HepG2 (cell line): ENCODE data around the gene PHACTR1. TPM values are rescaled to one million over a fixed set of nuclear protein-coding genes. Genes with fewer than 3 reads are reported as not detected.

Experiments
- ATAC-seq: fragments of 200-7000 bp; cut with Tn5 transposase; 3 replicates; pipeline ENCODE4 v1.9.1; 2020; ENCODE audit warnings: mild to moderate bottlenecking, moderate library complexity
- BruUV-seq: library from RNA; stranded (reverse); fragments of 400-500 nt; replicated peaks from 2 replicates; lab custom pipeline; 2021; lab: Mats Ljungman, UMichigan
- CTCF ChIA-PET: fragments of 300-600 bp; formaldehyde crosslinking; extraction: SDS; loops from one replicate; lab custom pipeline; 2021; ENCODE audit warnings: low total read pairs, inconsistent platforms, low intra/inter-chr PET ratio; lab: Yijun Ruan, JAX
- POLR2A ChIA-PET: fragments of 350-600 bp; sonication (Branson Sonifier 250); formaldehyde crosslinking; loops from one replicate; lab custom pipeline; 2020; ENCODE audit warnings: antibody characterized with exemption, inconsistent platforms; lab: Yijun Ruan, JAX
- DNase-seq: peaks from one replicate; pipeline ENCODE4 v3.0.0-alpha.2; 2015; ENCODE audit warnings: low spot score
- FAIRE-seq: peaks from 3 replicates; lab custom pipeline; 2011; peaks lifted over from hg19 to GRCh38; lab: Jason Lieb, UNC
- H2AFZ ChIP-seq: one replicate; pipeline ENCODE4 v1.6.1; 2011; ENCODE audit warnings: low read length, inconsistent platforms
- H3K27ac ChIP-seq: fragments of 300-600 bp; 3 replicates; pipeline ENCODE4 v1.8.0; 2011; ENCODE audit warnings: mixed run types, mild to moderate bottlenecking, mixed read lengths, low read length, inconsistent platforms; ENCODE audit not compliant: insufficient read depth; ENCODE audit errors: extremely low read length
- H3K27me3 ChIP-seq, 2 experiments: fragments of 200-600 bp in 1 of 2; 2 replicates in 1 of 2; 3 replicates in 1 of 2; pipeline versions ENCODE4 v1.6.0 to v1.8.0; 2011; ENCODE audit warnings: low read length in 2 of 2, mild to moderate bottlenecking in 2 of 2, moderate library complexity in 2 of 2, inconsistent platforms in 1 of 2; ENCODE audit not compliant: insufficient read depth in 2 of 2, control insufficient read depth in 1 of 2
- H3K36me3 ChIP-seq, 2 experiments: fragments of 200-600 bp in 1 of 2; replicated peaks in 1 of 2; 2 replicates in 1 of 2; 3 replicates in 1 of 2; pipeline versions ENCODE4 v1.5.1 to v1.8.0; 2011; ENCODE audit warnings: low read length in 2 of 2, inconsistent platforms in 1 of 2; ENCODE audit not compliant: insufficient read depth in 2 of 2, control insufficient read depth in 1 of 2
- H3K4me1 ChIP-seq: 2 replicates; pipeline ENCODE4 v1.5.1; 2012; ENCODE audit warnings: low read length, inconsistent platforms; ENCODE audit not compliant: insufficient read depth
- H3K4me2 ChIP-seq: 2 replicates; pipeline ENCODE4 v1.6.0; 2011; ENCODE audit warnings: low read depth, low read length, inconsistent platforms
- H3K4me3 ChIP-seq, 3 experiments: fragments of 200-600 bp in 1 of 3; sonication (generic), shearing (Covaris generic) in 1 of 3; replicated peaks in 1 of 3; 2 replicates each; pipeline ENCODE4 v1.5.1; 2011 to 2016; ENCODE audit warnings: low read length in 3 of 3, inconsistent platforms in 2 of 3, low read depth in 2 of 3, mild to moderate bottlenecking in 2 of 3, control low read depth in 1 of 3, mixed read lengths in 1 of 3; ENCODE audit not compliant: insufficient read depth in 1 of 3
- H3K79me2 ChIP-seq: one replicate; pipeline ENCODE4 v1.6.1; 2011; ENCODE audit warnings: low read length, inconsistent platforms; ENCODE audit not compliant: insufficient read depth
- H3K9ac ChIP-seq: 2 replicates; pipeline ENCODE4 v1.6.0; 2011; ENCODE audit warnings: mild to moderate bottlenecking, low read depth, low read length, inconsistent platforms; ENCODE audit not compliant: insufficient read depth
- H3K9me3 ChIP-seq: 2 replicates; pipeline ENCODE4 v1.5.1; 2012; ENCODE audit warnings: mild to moderate bottlenecking, low read length
- H4K20me1 ChIP-seq: 2 replicates; pipeline ENCODE4 v1.6.0; 2011; ENCODE audit warnings: inconsistent platforms, mild to moderate bottlenecking, low read length, moderate library complexity; ENCODE audit not compliant: insufficient read depth
- FOXA3 ChIP-seq: IDR thresholded peaks from 2 replicates; pipeline ENCODE4 v1.6.1; 2016; ENCODE audit warnings: missing genetic modification reagents, missing compliant biosample characterization
- MATR3 ChIP-seq: sonication (generic); formaldehyde crosslinking; IDR thresholded peaks from 2 replicates; pipeline ENCODE4 v1.4.0; 2020; ENCODE audit warnings: missing genetic modification reagents
- NR2F1 ChIP-seq, 2 experiments: fragments of 450-650 bp in 1 of 2; formaldehyde crosslinking in 1 of 2; IDR thresholded peaks; 2 replicates each; pipeline versions ENCODE4 v1.5.0 to v1.6.1; 2016 to 2020; ENCODE audit warnings: mild to moderate bottlenecking in 1 of 2, missing compliant biosample characterization in 1 of 2, missing genetic modification reagents in 1 of 2, moderate library complexity in 1 of 2
- PCBP2 ChIP-seq: fragments of 200-400 bp; formaldehyde crosslinking; optimal IDR thresholded peaks from 2 replicates; pipeline ENCODE3; 2018; ENCODE audit warnings: low read length, low read depth; ENCODE audit not compliant: poor library complexity, severe bottlenecking
- PHF8 ChIP-seq: sonication (generic); formaldehyde crosslinking; IDR thresholded peaks from 2 replicates; pipeline ENCODE4 v1.5.0; 2020; ENCODE audit warnings: missing genetic modification reagents
- RXRB ChIP-seq: IDR thresholded peaks from 2 replicates; pipeline ENCODE4 v1.6.1; 2016; ENCODE audit warnings: borderline replicate concordance, missing genetic modification reagents, missing compliant biosample characterization
- TBL1XR1 ChIP-seq: fragments of 150-350 bp; IDR thresholded peaks from 2 replicates; pipeline ENCODE4 v1.6.1; 2014; ENCODE audit warnings: borderline replicate concordance, low read length; ENCODE audit not compliant: partially characterized antibody
- TMF1 ChIP-seq: sonication (generic); formaldehyde crosslinking; IDR thresholded peaks from 2 replicates; pipeline ENCODE4 v1.8.1; 2022; ENCODE audit warnings: low read depth, missing genetic modification reagents
- U2AF2 ChIP-seq: fragments of 200-400 bp; formaldehyde crosslinking; IDR thresholded peaks from 2 replicates; pipeline ENCODE4 v1.6.1; 2017; ENCODE audit warnings: low read depth, mild to moderate bottlenecking, low read length
- ZFP37 ChIP-seq: sonication (generic); formaldehyde crosslinking; IDR thresholded peaks from 2 replicates; pipeline ENCODE4 v1.4.0; 2020; ENCODE audit warnings: missing genetic modification reagents, borderline replicate concordance
- ZNF264 ChIP-seq: sonication (generic); formaldehyde crosslinking; IDR thresholded peaks from 2 replicates; pipeline ENCODE4 v1.4.0; 2020; ENCODE audit warnings: missing genetic modification reagents
- ZNF274 ChIP-seq: sonication (generic); formaldehyde crosslinking; IDR thresholded peaks from 2 replicates; pipeline ENCODE4 v1.5.1; 2020; ENCODE audit warnings: mild to moderate bottlenecking, missing genetic modification reagents
- ZNF383 ChIP-seq: sonication (generic); formaldehyde crosslinking; IDR thresholded peaks from 2 replicates; pipeline ENCODE4 v1.4.0; 2020; ENCODE audit warnings: missing genetic modification reagents, mild to moderate bottlenecking, borderline replicate concordance
- ZNF546 ChIP-seq: sonication (generic); formaldehyde crosslinking; conservative IDR thresholded peaks from 2 replicates; pipeline ENCODE4 v1.8.1; 2023; ENCODE audit warnings: mild to moderate bottlenecking, missing genetic modification reagents
- ZNF567 ChIP-seq: sonication (generic); formaldehyde crosslinking; IDR thresholded peaks from 2 replicates; pipeline ENCODE4 v1.8.1; 2023; ENCODE audit warnings: mild to moderate bottlenecking, missing genetic modification reagents, borderline replicate concordance
- ZNF569 ChIP-seq: sonication (generic); formaldehyde crosslinking; IDR thresholded peaks from 2 replicates; pipeline ENCODE4 v1.5.0; 2020; ENCODE audit warnings: mild to moderate bottlenecking, missing genetic modification reagents, moderate library complexity, borderline replicate concordance
- ZNF607 ChIP-seq: sonication (generic); formaldehyde crosslinking; IDR thresholded peaks from 2 replicates; pipeline ENCODE4 v1.5.1; 2020; ENCODE audit warnings: missing genetic modification reagents, mild to moderate bottlenecking, borderline replicate concordance
- ZNF841 ChIP-seq: sonication (generic); formaldehyde crosslinking; IDR thresholded peaks from 2 replicates; pipeline ENCODE4 v1.8.1; 2023; ENCODE audit warnings: missing genetic modification reagents, borderline replicate concordance
- WGBS: methylation state at CpG from one replicate; pipeline ENCODE4 v1.1.6; 2017; ENCODE audit warnings: low lambda C conversion rate; 5-methylcytosine and 5-hydroxymethylcytosine counted together
- in situ Hi-C: cut with HindIII; loops from 2 replicates; pipeline ENCODE4 v1.10.0; 2017; ENCODE audit warnings: low pct_unique_long_range_greater_than_20kb; ENCODE audit not compliant: extremely low pct_ligation_motif_present
- intact Hi-C: fragments of 100-400 bp; cut with micrococcal nuclease; formaldehyde crosslinking; loops from one replicate; pipeline ENCODE4 v1.10.0; 2022; ENCODE audit not compliant: unreplicated experiment
- polyA plus RNA-seq, 8 experiments: library from polyadenylated mRNA; depleted of rRNA in 3 of 8; stranded (reverse) in 7 of 8; unstranded in 1 of 8; fragments of >200 nt; fragmentation: Illumina TruSeq in 4 of 8; extraction: Trizol in 4 of 8; gene quantifications; 2 replicates each; pipeline versions ENCODE4 v1.2.1 to v1.2.3, GENCODE V29; 2011 to 2016; ENCODE audit warnings: low read depth in 4 of 8, missing spikeins in 1 of 8, mixed read lengths in 1 of 8; ENCODE audit not compliant: insufficient read depth in 1 of 8
- total RNA-seq, 5 experiments: library from RNA; depleted of rRNA; stranded (reverse); fragments of >200 nt; fragmentation: Illumina TruSeq; extraction: Trizol; gene quantifications; 2 replicates each; pipeline ENCODE4 v1.2.3, GENCODE V29; 2016; ENCODE audit warnings: low read depth in 1 of 5
- TF ChIP-seq, protein P1 (sequence below): sonication (generic); formaldehyde crosslinking; IDR thresholded peaks from 2 replicates; pipeline ENCODE4 v1.8.1; 2023; ENCODE audit warnings: mild to moderate bottlenecking, missing genetic modification reagents, borderline replicate concordance

PHACTR1 gene
- total and polyA plus RNA-seq, 2 of the 13 experiments (the other 11 are each of a cell fraction or from before 2014, with no cell fraction given), result 0.09 TPM; not detected in 1

DNA sequence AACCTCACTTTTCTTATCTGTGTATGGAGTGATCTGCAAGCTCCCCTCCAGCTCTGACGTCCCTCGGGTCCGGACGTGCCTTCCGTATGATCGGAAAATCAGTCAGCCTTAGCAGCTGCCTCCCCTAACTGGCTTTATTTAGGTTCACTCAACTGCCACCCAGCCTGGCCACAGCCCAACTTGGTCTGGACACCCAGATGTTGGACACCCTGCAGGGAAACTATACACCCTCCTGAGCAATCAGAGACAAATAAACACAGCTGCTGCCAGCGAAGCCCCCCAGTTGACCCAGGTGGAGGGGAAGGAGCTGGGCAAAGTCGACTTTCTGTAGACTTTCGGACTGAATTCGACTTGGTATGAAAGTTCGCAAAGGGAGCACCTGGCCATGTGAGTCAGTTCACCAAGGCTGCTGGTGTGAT, 582.8 kb downstream of the PHACTR1 start:
- in situ Hi-C loops (no loop called here), intact Hi-C loops (no loop called here)
- POLR2A ChIA-PET, result interaction anchor here (0.7 kb wide), 1 partner anchor 29 kb away, joined by 3 read pairs; the partner anchor contains the start of gene TBC1D7
- Histone ChIP-seq H3K4me1 (peaks cover 43% of the 10 kb centered on the region), H4K20me1 (no peaks in the 10 kb centered on the region), H3K36me3 (peaks cover 24 to 39% of the 10 kb centered on the region in 2 experiments), H3K79me2 (no peaks in the 10 kb centered on the region), H3K27ac (no peak overlapping the region), H3K4me3 (no peak overlapping the region), H3K27me3 (no peaks in the 10 kb centered on the region), H3K9ac (no peak overlapping the region), H2AFZ (no peak overlapping the region), H3K9me3 (no peaks in the 10 kb centered on the region), H3K4me2 (no peak overlapping the region)
- CTCF ChIA-PET, result no interaction called here
- no TSS peak for BruUV-seq
- over 99% methylated on average over 11 of the region's 11 CpGs for WGBS
- DNase-seq (no peak), ATAC-seq (no peak), FAIRE-seq (no peak)
- TF ChIP-seq NR2F1 (CRISPR knock-in tag; IDR thresholded peaks at IDR 0.05) (no peak), RXRB (CRISPR knock-in tag) (no peak), ZNF567 (CRISPR knock-in tag) (no peak), TBL1XR1 (no peak), ZNF841 (CRISPR knock-in tag) (no peak), U2AF2 (no peak), ZNF607 (no peak), FOXA3 (CRISPR knock-in tag) (no peak), PHF8 (CRISPR knock-in tag) (no peak), PCBP2 (no peak), ZNF569 (no peak), ZNF383 (no peak), ZNF274 (no peak), TMF1 (CRISPR knock-in tag) (no peak), ZNF546 (no peak), ZFP37 (CRISPR knock-in tag) (no peak), ZNF264 (CRISPR knock-in tag) (no peak), MATR3 (CRISPR knock-in tag) (no peak)
- TF ChIP-seq, protein P1, sequence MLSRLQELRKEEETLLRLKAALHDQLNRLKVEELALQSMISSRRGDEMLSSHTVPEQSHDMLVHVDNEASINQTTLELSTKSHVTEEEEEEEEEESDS, result no peak
